Spleen (tissue), 7 donors: ENCODE results near the gene PLXNA2.

Experiments
- CTCF ChIP-seq, 11 experiments: fragments of 200-600 bp in 7 of 11; fragments of 450-650 bp in 4 of 11; sonication (generic) in 4 of 11; IDR thresholded peaks in 8 of 11; conservative IDR thresholded peaks in 3 of 11; 1 replicate in 7 of 11; 2 replicates in 4 of 11; pipeline versions ENCODE4 v1.4.0 to v1.8.0; 2016 to 2021; ENCODE audit warnings: antibody characterized with exemption in 11 of 11, inconsistent platforms in 4 of 11, mild to moderate bottlenecking in 1 of 11
- POLR2A ChIP-seq, 3 donors: fragments of 450-650 bp; IDR thresholded peaks; one replicate each; pipeline ENCODE4 v1.5.1; 2017; ENCODE audit warnings: antibody characterized with exemption in 3 of 3, mild to moderate bottlenecking in 1 of 3
- donor health status: DM: no; HTN: no; CAD: no; lungs with moderate emphysema.
- donor health status: DM: no; HTN: no; CAD: no.
- donor health status: DM: no; HTN: no; CAD: no.

DNA sequence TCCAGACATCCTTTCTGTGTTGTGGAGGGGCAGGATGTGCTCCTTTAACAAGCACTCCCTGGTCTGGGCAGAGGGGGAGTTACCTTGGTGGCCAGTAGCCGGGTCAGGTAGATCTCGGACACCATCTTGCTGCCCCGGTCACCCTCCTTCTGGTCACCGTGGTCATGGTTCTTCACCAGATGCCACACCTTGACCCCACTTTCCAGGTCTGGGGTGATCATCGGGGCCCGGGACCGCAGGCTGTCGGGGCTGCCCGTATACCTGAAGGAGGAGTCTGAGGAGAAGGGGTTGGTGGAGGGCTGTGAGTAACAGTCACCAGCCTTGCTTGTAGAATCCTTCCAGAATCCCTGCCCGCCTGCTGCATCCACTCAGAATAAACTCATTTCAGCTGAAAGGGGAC, 210.9 kb downstream of the PLXNA2 start:
- no peak for TF ChIP-seq CTCF (IDR thresholded peaks at IDR 0.05 in 8 of 11, conservative IDR thresholded peaks at IDR 0.05 in 3 of 11)
- TF ChIP-seq POLR2A (IDR thresholded peaks at IDR 0.05) = no peak
